ENCODE measurements around the gene NCKAP5.

DNA sequence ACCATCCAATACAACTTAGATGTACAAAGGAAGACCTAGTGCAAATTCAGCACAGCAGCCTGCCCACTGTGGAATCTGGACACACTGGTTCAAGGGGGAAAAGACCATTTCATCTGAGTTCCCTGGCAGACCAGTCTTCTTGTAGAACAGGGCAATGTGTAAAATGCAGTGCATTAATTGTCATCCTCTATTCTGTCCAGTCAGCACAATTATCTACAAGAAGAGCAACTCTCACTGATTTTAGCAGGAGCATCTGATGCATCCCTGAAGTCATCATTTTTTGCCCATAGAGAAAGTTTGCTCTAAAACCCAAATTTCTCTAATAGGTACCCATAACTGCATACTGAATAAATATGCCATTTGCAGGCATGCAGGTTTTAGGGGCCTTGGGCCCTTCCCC lies 816.4 kb downstream of the NCKAP5 start:
- TF ChIP-seq CTCF (IDR thresholded peaks at IDR 0.05 in 4 of 5, conservative IDR thresholded peaks at IDR 0.05 in 1 of 5) (no peak), POLR2A (IDR thresholded peaks at IDR 0.05) (no peak)
